Activated naive CD4-positive, alpha-beta T cell treated with anti-CD3 and anti-CD28 coated beads, Interleukin-2, amount 50 U/mL, for 24 hours (primary cell): Measurements from ENCODE around the gene PLCL1.

ENCODE experiments used
- H3K27ac Mint-ChIP-seq: one replicate; pipeline ENCODE4 v1.8.0; 2021; ENCODE audit warnings: mild to moderate bottlenecking, mixed read lengths
- H3K27me3 Mint-ChIP-seq: one replicate; pipeline ENCODE4 v1.8.0; 2021; ENCODE audit warnings: mixed read lengths
- H3K36me3 Mint-ChIP-seq: one replicate; pipeline ENCODE4 v1.8.0; 2021; ENCODE audit warnings: mixed read lengths
- H3K4me1 Mint-ChIP-seq: one replicate; pipeline ENCODE4 v1.8.0; 2021; ENCODE audit warnings: mixed read lengths
- H3K4me3 Mint-ChIP-seq: one replicate; pipeline ENCODE4 v1.8.0; 2021; ENCODE audit warnings: mild to moderate bottlenecking, mixed read lengths
- H3K9me3 Mint-ChIP-seq: one replicate; pipeline ENCODE4 v1.8.0; 2021; ENCODE audit warnings: mixed read lengths

Gene PLCL1

GRCh38 chr2:198106621-198107385, 302.4 kb downstream of the PLCL1 start:
- peaks cover 33% of the 10 kb centered on the region for H3K36me3 Mint-ChIP-seq

GRCh38 chr2:198113316-198113715, 308.9 kb downstream of the PLCL1 start:
- Mint-ChIP-seq H3K27me3 (no peaks in the 10 kb centered on the region), H3K36me3 (peaks cover 15% of the 10 kb centered on the region), H3K9me3 (no peaks in the 10 kb centered on the region), H3K27ac (no peak overlapping the region), H3K4me3 (no peak overlapping the region), H3K4me1 (peaks cover 20% of the 10 kb centered on the region)

More at GRCh38 chr2:198106621-198107385, 302.4 kb downstream of the PLCL1 start:
- Mint-ChIP-seq H3K4me1 (no peaks in the 10 kb centered on the region), H3K4me3 (no peak overlapping the region), H3K27ac (no peak overlapping the region), H3K27me3 (no peaks in the 10 kb centered on the region), H3K9me3 (no peaks in the 10 kb centered on the region)

- Mint-ChIP-seq H3K9me3 (no peaks in the 10 kb centered on the region), H3K4me1 (peaks cover 20% of the 10 kb centered on the region), H3K36me3 (peaks cover 10% of the 10 kb centered on the region), H3K4me3 (no peak overlapping the region), H3K27ac (no peak overlapping the region), H3K27me3 (no peaks in the 10 kb centered on the region)
Observed at GRCh38 chr2:198114064-198114463, 309.7 kb downstream of the PLCL1 start.

- no peaks in the 10 kb centered on the region for H3K27me3 Mint-ChIP-seq
- peaks cover 13% of the 10 kb centered on the region for H3K36me3 Mint-ChIP-seq
- peaks cover 20% of the 10 kb centered on the region for H3K4me1 Mint-ChIP-seq
- no peak overlapping the region for H3K27ac Mint-ChIP-seq
- H3K4me3 Mint-ChIP-seq: no peak overlapping the region
- no peaks in the 10 kb centered on the region for H3K9me3 Mint-ChIP-seq
Observed at GRCh38 chr2:198115201-198115600, 310.8 kb downstream of the PLCL1 start.

- Mint-ChIP-seq H3K4me1 (peaks cover 28% of the 10 kb centered on the region), H3K27me3 (no peaks in the 10 kb centered on the region), H3K4me3 (no peak overlapping the region), H3K9me3 (no peaks in the 10 kb centered on the region), H3K36me3 (peaks cover 20% of the 10 kb centered on the region), H3K27ac (no peak overlapping the region)
Observed at GRCh38 chr2:198116756-198117155, 312.4 kb downstream of the PLCL1 start.

- Mint-ChIP-seq H3K27me3 (no peaks in the 10 kb centered on the region), H3K4me3 (no peak overlapping the region), H3K4me1 (peaks cover 34% of the 10 kb centered on the region), H3K36me3 (peaks cover 17% of the 10 kb centered on the region), H3K9me3 (no peaks in the 10 kb centered on the region), H3K27ac (peak overlapping the region; percentile 66)
Observed at GRCh38 chr2:198117406-198118041, 313.1 kb downstream of the PLCL1 start.

GRCh38 chr2:198127627-198128026, 323.2 kb downstream of the PLCL1 start:
- no peak overlapping the region for H3K27ac Mint-ChIP-seq
- H3K4me1 Mint-ChIP-seq: peaks cover 10% of the 10 kb centered on the region
- H3K9me3 Mint-ChIP-seq: no peaks in the 10 kb centered on the region
- H3K27me3 Mint-ChIP-seq: no peaks in the 10 kb centered on the region
- peaks cover 12% of the 10 kb centered on the region for H3K36me3 Mint-ChIP-seq
- no peak overlapping the region for H3K4me3 Mint-ChIP-seq

GRCh38 chr2:198129609-198130008, 325.2 kb downstream of the PLCL1 start:
- Mint-ChIP-seq H3K9me3 (no peaks in the 10 kb centered on the region), H3K27me3 (no peaks in the 10 kb centered on the region), H3K4me1 (peaks cover 10% of the 10 kb centered on the region), H3K4me3 (no peak overlapping the region), H3K27ac (peak overlapping the region; percentile 20), H3K36me3 (peaks cover 14% of the 10 kb centered on the region)

GRCh38 chr2:198134293-198134955, 330.0 kb downstream of the PLCL1 start:
- Mint-ChIP-seq H3K36me3 (peaks cover 28% of the 10 kb centered on the region), H3K27ac (no peak overlapping the region), H3K4me1 (peaks cover 7% of the 10 kb centered on the region), H3K4me3 (no peak overlapping the region), H3K27me3 (no peaks in the 10 kb centered on the region), H3K9me3 (no peaks in the 10 kb centered on the region)

GRCh38 chr2:198135481-198135934, 331.1 kb downstream of the PLCL1 start:
- Mint-ChIP-seq H3K36me3 (peaks cover 28% of the 10 kb centered on the region), H3K27ac (no peak overlapping the region)

GRCh38 chr2:198136142-198136541, 331.7 kb downstream of the PLCL1 start:
- no peak overlapping the region for H3K27ac Mint-ChIP-seq
- H3K4me3 Mint-ChIP-seq: no peak overlapping the region
- H3K4me1 Mint-ChIP-seq: no peaks in the 10 kb centered on the region
- peaks cover 22% of the 10 kb centered on the region for H3K36me3 Mint-ChIP-seq
- no peaks in the 10 kb centered on the region for H3K9me3 Mint-ChIP-seq
- no peaks in the 10 kb centered on the region for H3K27me3 Mint-ChIP-seq

More at GRCh38 chr2:198135481-198135934, 331.1 kb downstream of the PLCL1 start:
- no peaks in the 10 kb centered on the region for H3K27me3 Mint-ChIP-seq
- H3K4me3 Mint-ChIP-seq: no peak overlapping the region
- H3K9me3 Mint-ChIP-seq: no peaks in the 10 kb centered on the region
- H3K4me1 Mint-ChIP-seq: no peaks in the 10 kb centered on the region

- H3K4me1 Mint-ChIP-seq: peaks cover 10% of the 10 kb centered on the region
- no peaks in the 10 kb centered on the region for H3K9me3 Mint-ChIP-seq
- H3K36me3 Mint-ChIP-seq: peaks cover 19% of the 10 kb centered on the region
- no peak overlapping the region for H3K27ac Mint-ChIP-seq
- H3K27me3 Mint-ChIP-seq: no peaks in the 10 kb centered on the region
- H3K4me3 Mint-ChIP-seq: no peak overlapping the region
Observed at GRCh38 chr2:198137733-198138132, 333.3 kb downstream of the PLCL1 start.

GRCh38 chr2:198141726-198142125, 337.3 kb downstream of the PLCL1 start:
- H3K36me3 Mint-ChIP-seq: peaks cover 18% of the 10 kb centered on the region
- no peaks in the 10 kb centered on the region for H3K9me3 Mint-ChIP-seq
- H3K4me3 Mint-ChIP-seq: no peak overlapping the region
- H3K27ac Mint-ChIP-seq: no peak overlapping the region
- H3K27me3 Mint-ChIP-seq: no peaks in the 10 kb centered on the region
- H3K4me1 Mint-ChIP-seq: peaks cover 28% of the 10 kb centered on the region

GRCh38 chr2:198143156-198143555, 338.8 kb downstream of the PLCL1 start:
- Mint-ChIP-seq H3K4me3 (no peak overlapping the region), H3K36me3 (peaks cover 15% of the 10 kb centered on the region), H3K4me1 (peaks cover 28% of the 10 kb centered on the region)

GRCh38 chr2:198143793-198144192, 339.4 kb downstream of the PLCL1 start:
- H3K27ac Mint-ChIP-seq: no peak overlapping the region
- H3K36me3 Mint-ChIP-seq: peaks cover 20% of the 10 kb centered on the region

More at GRCh38 chr2:198143156-198143555, 338.8 kb downstream of the PLCL1 start:
- H3K27ac Mint-ChIP-seq: peak overlapping the region; percentile 13
- no peaks in the 10 kb centered on the region for H3K27me3 Mint-ChIP-seq
- H3K9me3 Mint-ChIP-seq: no peaks in the 10 kb centered on the region

GRCh38 chr2:198144660-198145059, 340.3 kb downstream of the PLCL1 start:
- Mint-ChIP-seq H3K27ac (no peak overlapping the region), H3K36me3 (peaks cover 22% of the 10 kb centered on the region), H3K4me3 (no peak overlapping the region), H3K4me1 (peaks cover 28% of the 10 kb centered on the region), H3K27me3 (no peaks in the 10 kb centered on the region), H3K9me3 (no peaks in the 10 kb centered on the region)

More at GRCh38 chr2:198143793-198144192, 339.4 kb downstream of the PLCL1 start:
- H3K9me3 Mint-ChIP-seq: no peaks in the 10 kb centered on the region
- H3K4me3 Mint-ChIP-seq: no peak overlapping the region
- H3K4me1 Mint-ChIP-seq: peaks cover 28% of the 10 kb centered on the region
- H3K27me3 Mint-ChIP-seq: no peaks in the 10 kb centered on the region
